ENCODE results near the gene ITGB2.

Gene ITGB2

DNA sequence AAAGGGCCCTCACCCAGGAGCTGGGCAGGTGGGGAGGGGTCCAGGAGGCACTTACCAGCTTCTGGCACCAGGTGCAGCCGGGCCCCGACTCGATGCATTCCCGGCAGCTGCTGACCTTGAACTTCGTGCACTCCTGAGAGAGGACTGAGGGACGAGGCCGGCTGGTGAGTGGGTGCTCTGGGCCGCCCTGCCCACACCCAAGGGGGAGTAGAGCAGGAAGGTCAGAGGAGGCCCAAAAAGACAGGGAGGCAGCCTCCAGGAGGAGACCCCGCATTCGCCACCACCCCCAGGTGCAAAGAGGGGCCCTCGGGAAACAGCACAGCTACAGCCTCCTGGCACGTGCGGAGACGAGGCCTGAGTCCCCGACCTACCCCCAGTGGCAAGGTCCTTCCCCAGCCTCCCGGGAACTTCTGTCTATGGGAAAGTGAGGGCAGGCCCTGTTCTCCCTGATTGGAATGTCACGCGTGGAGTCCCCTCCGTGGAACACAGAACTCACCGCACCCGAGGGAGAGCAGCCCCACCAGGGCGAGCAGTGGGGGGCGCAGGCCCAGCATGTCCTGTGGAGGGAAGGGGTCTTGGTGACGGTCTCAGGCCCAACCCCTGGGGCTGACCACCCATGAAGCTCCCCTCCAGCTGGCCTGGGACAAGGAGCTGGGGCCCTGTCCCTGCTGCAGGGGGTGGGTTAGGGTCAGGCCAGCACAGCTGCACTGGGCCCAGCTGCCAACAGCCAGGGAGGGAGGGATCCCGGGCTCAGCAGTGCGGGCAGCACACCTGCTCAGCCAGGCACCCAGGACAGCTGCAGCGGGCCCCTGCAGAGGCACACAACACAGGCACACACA is 10.3 kb downstream of the ITGB2 start:
- DNase-seq (ENCODE audit: low spot score) = no peak

DNA sequence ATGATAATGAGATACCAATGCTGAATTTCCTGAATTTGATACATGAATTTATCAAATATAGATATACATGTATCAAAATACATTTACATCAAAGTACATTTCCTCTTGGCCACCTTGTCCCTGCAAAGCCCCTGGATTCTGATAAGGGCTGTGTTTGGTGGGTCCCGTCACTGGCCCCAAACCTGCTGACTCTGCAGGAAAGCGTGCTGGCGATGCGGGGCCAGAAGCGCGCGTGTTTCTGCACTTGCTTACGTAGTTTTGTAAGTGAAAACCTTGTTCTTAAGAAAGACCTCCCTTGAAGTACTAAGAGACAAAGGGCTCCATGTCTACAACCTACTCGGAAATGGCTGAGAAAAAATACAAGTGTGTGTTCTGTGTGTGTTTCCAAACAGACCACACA is 11.0 kb downstream of the ITGB2 start:
- DNase-seq (ENCODE audit: low spot score) = no peak

DNA sequence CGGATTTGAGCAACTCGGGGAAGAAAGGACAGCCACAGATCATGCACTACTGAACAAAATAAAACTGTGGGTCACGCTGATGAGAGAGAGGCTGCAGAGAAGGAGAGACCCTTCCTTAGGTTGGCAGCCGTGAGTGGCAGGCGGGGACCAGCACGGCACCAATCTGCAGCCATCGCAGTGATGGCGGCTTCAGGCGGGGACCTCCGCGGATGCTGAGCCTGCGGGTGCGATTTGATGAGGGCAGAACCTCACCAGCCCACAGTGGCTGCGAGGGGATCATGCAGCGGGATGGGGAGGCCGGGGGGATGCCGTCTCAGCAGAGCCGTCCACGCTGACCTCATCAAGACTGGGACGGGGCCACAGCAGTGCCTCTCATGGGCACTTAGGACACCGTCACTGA is 11.8 kb downstream of the ITGB2 start:
- no peak for DNase-seq (ENCODE audit: low spot score)

DNA sequence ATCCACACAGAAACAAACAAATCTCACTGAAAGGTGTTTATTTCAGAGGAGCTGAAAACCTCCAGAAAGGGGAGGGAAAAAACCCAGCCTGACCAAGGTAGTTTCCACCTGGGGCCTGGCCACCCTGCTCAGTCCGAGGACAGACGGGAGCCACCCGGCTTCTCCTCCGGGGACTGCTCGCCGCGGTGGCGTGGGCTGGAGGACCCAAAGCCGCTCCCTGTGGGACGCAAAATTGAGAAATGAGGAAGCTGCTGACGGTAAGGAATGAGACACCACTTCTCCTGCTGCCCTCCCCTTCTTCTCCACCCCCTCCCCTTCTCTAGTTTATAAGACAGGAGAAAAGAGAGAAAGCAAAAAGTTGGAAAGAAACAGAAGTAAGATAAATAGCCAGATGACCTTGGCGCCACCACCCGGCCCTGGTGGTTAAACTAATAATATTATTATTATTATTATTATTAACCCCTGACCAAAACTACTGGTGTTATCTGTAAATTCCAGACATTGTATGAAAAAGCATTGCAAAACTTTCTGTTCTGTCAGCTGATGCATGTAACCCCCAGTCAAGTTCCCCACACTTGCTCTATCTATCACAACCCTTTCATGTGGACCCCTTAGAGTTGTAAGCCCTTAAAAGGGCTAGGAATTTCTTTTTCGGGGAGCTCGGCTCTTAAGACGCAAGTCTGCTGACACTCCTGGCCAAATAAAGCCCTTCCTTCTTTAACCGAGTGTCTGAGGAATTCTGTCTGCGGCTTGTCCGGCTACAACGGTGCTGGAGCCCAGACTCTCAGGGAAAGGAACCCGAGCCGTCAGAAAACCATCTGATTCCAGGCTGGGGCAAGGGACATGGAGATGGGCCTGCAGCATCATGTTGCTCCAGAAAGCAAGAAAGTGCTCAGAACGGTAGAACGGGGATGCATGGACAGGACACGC is 12.5 kb downstream of the ITGB2 start:
- DNase-seq (ENCODE audit: low spot score) = no peak

DNA sequence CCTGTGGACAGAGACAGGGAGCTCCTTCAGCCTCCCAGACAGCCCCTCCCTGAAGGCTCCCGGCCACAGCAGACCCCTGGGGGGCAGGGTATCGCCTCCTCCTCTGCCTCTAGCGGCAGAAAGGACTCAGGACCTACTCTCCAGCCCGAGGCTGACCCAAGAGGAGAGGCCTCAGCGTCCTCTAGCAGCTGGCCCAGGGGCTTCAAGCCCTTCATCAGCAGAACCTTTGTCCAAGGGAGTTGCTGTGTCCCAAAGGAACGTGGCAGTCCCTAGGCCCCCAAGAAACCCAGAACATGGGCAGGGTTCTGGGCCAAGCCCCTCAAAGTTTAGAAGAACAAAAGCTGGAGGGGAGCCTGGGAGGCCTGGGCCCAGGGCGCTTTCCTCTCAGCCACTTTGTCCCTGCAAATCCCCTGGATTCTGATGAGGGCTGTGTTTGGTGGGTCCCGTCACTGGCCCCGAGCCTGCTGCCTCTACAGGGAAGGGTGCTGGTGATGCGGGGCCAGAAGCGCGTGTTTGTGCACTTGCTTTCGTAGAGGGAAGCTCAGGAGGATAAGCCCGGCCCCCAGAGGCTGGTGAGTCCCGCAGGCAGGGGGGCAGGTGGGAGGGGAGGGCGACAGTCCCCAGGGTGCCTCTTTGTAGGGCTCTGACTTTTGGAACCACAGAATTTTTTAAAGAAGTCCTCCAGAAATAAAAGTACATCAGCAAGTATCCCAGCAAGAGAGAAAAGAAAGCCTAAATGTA is 13.3 kb downstream of the ITGB2 start:
- DNase-seq (ENCODE audit: low spot score) = no peak

DNA sequence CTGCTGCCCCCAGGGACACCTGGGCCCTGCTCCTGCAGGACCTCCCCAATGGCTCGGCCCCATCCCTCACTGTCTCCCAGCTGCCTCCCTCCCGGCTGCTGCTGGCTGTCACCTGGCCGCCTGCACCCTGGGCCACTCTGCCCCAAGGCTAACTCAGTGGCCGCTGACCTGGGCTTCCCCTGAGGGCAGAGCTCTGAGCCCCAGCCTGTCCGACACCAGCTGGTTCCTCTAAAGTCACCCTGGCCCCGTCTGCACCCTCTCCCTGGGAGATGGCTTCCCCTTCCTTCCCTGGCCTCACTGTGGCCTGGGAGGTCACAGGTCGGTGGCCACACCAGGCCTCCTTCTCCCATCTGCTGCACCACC is 15.0 kb downstream of the ITGB2 start:
- DNase-seq (ENCODE audit: low spot score) = no peak

DNA sequence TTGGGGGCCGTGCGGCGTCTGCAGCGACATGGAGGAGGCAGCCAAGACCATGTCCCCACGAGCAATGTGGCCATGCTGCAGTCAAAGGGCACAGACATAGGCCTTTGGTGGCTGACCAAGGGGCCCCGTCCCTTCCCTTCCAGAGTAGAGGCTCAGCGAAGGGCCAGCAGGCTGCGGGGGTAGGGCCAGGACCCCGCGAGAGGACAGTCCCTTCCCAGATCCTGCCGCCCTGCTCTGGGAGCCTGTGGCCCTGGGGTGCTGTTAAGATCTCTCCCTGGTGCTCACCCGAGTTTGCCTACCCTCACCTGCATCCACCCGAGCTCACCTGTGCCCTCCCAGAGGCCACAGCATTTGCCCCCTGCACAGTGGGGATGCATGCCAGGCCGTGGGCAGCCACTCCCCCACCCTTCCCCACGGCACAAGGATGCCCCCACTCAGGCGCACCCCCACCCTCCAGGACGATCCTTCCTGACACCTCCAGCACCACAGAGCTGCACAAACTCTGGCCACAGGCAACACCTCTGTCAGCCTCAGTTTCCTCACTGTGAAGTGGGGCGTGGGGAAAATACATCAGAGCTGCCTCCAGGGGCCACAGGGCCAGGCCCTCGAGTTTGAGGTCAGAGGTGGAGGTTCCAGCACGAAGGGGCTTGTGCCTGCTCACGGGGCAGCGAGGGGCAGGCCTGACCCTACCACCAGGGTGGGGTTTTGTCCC is 15.5 kb downstream of the ITGB2 start:
- DNase-seq (ENCODE audit: low spot score) = no peak

DNA sequence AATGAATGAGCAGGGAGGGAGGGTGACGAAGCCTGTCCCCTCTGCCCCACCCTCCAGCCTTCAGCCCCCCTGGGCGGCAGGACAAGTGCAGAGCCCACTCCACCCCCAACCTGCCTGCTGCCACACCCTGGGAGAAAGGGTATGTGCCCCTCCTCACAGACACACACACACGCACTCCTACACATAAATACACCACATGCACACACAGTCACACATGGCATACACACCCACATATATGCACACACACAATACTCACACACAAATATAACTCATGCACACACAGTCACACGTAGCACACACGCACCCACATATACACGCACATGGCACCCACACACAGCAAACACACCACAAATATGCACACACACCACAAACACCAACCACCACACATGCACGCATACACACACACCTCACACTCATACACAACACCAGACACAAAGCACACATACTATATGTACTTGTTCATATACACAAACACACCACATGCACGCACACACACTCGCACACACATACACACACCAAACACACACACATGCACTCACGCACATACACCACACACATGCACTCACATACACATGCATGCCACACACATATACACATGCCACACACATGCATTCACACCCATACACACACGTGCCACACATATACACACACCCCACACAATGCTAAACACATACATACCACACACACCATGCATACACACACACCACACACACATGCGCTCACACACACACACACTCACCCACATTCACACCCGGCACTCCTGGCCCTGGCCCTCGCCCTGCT is 16.4 kb downstream of the ITGB2 start:
- no peak for DNase-seq (ENCODE audit: low spot score)

DNA sequence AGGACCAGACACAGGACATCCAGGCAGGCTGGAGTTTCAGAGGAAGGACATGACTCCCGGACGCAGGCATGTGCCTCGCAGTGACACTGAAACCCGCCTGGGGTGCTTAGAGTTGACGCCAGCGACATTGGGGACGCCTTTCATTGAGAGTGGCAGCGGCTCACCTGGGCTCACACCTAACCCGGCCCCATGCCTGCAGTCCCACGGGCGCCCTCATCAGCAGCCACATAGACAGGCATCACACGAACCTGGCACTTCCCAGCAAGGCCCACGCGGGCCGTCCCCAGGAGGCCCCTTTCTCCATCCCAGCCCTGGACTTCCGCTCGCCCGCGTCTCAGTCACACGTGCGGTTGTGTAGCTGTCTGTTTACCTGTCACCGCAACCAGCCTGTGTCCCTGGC is 17.0 kb downstream of the ITGB2 start:
- no peak for DNase-seq (ENCODE audit: low spot score)

DNA sequence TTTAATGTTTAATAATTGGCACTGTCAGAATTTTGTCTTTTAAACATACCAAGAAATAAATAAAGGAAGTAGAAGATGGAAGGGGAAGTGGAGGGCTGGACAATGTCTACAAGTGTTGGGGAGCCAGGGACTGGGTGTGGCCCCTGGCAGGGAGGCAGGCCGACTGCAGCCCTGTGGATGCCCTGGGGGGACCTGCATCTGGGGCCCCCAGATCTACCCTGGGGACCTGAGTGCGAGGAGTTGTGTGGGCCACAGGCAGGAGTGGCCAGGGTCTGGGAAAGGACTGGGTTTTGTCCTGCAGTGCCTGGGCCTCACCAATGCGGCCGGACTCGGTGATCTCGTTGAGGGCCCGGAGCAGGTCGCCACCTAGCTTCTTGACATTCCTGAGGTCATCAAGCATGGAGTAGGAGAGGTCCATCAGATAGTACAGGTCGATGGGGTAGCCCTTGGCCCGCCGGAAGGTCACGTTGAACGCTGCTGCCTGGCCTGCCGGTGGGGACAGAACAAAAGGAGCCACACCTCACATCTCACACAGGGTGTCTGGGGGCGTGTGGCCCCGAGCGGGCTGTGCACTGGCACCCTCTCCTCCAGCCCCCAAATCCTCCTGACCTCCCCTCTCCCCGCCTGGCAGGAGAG is 17.5 kb downstream of the ITGB2 start:
- no peak for DNase-seq (ENCODE audit: low spot score)

DNA sequence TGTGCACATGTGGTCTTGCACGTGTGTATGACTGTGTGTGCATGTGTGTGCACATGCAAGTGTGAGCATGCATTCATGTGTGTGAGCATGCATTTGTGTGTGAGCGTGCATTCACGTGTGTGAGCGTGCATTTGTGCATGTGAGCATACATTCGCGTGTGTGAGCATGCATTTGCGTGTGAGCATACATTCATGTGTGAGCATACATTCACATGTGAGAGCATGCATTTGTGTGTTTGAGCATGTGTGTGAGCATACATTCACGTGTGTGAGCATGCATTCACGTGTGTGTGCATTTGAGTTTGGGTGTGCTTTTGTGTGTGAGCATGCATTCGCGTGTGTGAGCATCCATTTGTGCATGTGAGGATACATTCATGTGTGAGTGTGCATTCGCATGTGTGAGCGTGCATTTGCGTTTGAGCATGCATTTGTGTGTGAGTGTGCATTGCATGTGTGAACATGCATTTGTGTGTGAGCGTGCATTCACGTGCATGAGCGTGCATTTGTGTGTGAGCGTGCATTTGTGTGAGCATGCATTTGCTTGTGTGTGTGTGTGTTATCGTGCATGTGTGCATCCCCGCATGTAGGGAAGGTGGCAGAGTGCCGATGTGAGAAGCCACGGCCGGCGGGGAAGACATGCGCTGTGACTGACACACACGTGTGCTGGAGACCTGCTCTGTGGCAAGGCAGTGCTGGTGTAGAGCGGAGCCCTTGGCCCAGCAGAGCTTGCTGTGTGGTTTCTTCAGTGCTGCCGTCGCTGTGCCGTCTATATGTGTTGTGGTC is 18.2 kb downstream of the ITGB2 start:
- DNase-seq (ENCODE audit: low spot score) = no peak

DNA sequence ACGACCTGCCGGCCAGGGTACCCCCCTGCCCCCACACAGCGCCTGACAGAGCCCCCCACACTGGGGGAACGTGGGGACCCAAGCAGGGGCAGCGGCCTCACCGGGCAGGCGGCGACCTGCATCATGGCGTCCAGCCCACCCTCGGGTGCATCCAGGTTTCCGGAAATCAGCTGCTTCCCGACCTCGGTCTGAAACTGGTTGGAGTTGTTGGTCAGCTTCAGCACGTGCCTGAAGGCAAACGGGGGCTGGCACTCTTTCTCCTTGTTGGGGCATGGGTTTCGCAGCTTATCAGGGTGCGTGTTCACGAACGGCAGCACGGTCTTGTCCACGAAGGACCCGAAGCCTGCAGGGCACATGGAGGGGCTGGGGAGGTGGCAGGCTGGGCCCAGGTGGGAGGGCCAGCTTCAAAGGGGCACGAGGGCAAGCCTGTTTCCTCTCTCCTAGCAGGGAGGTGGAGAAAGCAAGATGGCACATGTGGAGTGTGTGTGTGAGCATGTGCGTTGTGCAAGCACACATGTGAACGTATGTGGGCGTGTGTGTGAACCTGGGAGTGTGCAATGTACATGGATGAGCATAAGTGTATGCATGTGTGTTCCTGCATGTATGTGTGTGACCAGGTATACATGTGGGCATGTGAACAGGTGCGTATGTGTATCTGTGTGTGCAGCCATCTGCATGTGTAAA is 19.2 kb downstream of the ITGB2 start:
- no peak for DNase-seq (ENCODE audit: low spot score)

DNA sequence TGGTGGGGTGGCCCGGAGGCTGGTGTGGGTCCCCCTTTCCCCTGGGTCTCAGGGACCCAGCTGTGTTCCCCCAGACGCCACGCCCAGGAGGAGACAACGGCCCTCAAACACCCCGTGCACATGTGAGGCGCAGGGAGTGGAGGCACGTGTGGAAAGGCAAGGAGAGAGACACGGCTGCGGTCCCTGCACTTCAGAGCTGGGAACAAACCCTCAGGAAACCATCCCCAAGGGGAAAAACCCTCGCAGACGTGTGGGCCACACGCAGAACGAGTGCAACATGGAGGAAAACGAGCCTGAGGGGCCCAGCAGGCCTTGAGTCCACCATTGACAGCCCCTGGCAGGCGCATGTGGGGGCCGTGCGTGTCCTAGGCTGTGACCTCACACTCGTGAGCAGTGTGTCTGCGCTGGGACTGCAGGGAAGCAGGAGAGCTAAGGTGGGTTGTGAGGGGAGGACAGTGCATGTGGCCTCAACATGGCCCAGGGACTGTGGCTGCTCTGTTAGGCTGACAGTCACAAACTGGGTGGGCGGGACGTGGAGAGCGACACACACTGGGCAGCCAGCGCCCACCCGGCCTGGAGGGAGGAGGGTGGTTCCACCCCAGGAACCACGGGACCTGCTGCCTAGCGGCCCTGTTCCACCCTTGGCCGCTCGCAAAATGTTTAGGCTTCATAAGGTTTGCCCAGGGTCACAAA is 20.0 kb downstream of the ITGB2 start:
- DNase-seq (ENCODE audit: low spot score) = no peak

DNA sequence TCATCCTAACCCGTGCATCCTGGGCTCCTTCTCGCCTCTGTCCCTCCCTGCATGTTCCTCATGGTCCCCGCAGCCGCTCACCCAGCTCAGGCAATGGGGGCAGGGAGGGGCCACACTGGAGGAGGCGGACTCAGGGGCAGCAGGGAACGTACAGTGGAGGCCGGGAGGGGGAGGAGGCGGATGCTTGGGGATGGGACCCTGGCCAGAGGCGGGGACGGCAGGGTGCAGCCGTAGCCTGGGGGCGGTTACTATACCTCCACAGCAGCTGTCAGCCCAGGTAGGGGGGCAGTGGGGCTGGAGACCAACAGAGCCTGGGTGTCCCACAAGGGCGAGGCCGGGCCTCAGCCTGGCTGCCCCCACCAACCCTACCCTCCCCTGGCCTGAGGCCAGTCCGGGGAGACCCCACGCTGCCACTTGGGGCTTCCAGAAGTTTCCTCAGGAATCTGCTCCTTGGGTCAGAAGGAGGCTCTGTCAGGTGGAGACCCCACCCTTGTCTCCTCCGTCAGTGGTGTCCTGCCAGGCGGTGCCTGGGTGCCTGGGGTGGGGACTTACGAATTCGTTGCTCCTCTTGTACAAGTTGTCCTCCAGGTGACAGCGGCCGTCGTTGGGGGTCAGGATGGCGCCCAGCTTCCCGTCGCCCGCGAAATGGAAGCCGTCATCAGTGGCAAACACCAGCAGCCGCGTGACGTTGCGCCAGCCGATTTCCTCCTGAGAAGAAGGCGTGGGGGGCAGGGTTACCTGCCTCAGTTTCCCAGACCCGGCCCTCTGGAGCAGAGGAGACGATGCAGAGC is 20.7 kb downstream of the ITGB2 start:
- no peak for DNase-seq (ENCODE audit: low spot score)

DNA sequence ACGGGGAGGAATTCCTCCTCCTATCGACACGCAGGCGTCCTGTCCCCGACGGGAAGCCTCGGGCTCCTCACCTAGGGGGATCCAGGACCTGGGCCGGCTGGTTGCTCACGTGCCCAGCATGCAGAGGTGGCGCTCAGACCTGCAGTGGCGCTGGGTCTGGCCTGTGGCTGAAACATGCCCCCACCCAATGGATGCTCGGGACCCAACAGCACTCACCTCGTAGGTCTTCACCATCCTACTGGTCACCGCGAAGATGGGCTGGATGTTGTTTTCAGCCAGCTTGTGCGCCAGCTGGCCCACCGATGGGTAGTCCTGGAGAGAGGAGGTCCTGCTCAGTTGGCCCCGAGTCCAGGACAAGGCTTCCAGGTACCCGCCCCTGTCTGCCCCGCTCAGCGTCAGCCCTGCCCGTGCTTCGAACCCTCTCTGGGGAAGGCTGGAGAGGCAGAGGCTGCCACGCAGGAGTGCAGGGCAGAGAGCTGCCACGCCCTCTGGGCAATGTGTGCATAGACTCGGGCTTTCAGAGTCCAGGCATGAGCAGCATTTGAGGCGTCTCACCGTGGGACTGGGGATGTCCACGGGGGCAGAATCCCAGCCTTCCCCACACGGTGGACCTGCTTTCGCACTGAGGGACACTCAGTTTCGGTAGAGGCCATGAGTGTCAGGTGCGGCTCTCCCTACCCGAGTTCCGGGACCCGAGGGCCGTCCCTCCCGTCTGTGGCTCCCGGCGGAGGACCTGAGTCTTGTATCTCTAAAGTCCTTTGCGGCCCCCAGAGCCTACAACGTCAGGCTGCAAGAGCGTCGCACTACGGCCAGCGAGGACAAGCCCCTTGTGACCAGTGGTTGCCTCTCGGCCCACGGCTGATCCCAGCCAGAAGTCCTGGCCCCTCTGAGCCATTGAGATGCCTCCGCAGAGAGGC is 21.6 kb downstream of the ITGB2 start:
- no peak for DNase-seq (ENCODE audit: low spot score)

DNA sequence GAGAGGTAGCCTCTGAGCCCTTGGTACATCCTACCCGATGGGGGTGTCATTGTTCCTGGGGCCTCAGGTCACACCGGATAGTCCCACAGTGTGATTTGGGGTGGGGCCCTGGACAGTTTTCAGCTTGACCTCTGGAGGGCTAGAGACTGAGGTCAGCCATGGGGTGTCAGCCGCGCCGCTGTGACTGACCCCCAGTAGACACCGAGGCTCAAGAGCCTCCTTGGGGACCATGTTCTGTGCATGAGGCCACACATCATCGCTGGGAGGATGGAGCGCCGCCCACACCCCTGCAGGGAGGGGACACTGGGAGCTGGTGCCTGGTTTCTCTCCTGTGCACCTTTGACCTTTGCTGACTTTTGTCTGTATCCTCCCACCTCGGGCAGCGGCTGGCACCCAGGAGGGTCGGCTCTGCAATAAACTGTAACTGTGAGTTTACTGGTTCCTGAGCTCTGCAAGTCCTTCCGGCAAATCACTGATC is 22.6 kb downstream of the ITGB2 start:
- DNase-seq (ENCODE audit: low spot score) = no peak
